Thymus (tissue), 11 donors: ENCODE measurements around the gene LHX3. TPM values are rescaled to one million over a fixed set of nuclear protein-coding genes. Genes with fewer than 3 reads are reported as not detected.

ENCODE experiments used
- DNase-seq, 9 donors: peaks; one replicate each; pipeline ENCODE4 v3.0.0-alpha.2; 2013; ENCODE audit warnings: low spot score in 9 of 9, low read depth in 6 of 9, missing footprints in 1 of 9
- H3K27ac ChIP-seq, 2 donors: one replicate each; pipeline ENCODE4 v1.5.1; 2013; ENCODE audit warnings: control low read depth in 1 of 2, low read depth in 1 of 2, low read length in 1 of 2, mild to moderate bottlenecking in 1 of 2, moderate library complexity in 1 of 2
- H3K27me3 ChIP-seq, 2 donors: one replicate each; pipeline ENCODE4 v1.5.1; 2013; ENCODE audit warnings: low read length in 1 of 2; ENCODE audit not compliant: control insufficient read depth in 2 of 2, insufficient read depth in 1 of 2
- H3K36me3 ChIP-seq, 2 donors: one replicate each; pipeline ENCODE4 v1.5.1; 2013; ENCODE audit warnings: low read length in 1 of 2, mild to moderate bottlenecking in 1 of 2, moderate library complexity in 1 of 2; ENCODE audit not compliant: control insufficient read depth in 2 of 2, insufficient read depth in 2 of 2
- H3K4me1 ChIP-seq, 2 donors: one replicate each; pipeline ENCODE4 v1.5.1; 2013; ENCODE audit warnings: low read length in 2 of 2; ENCODE audit not compliant: control insufficient read depth in 2 of 2, insufficient read depth in 2 of 2
- H3K4me3 ChIP-seq, 2 donors: one replicate each; pipeline ENCODE4 v1.5.1; 2013; ENCODE audit warnings: low read length in 2 of 2, control low read depth in 1 of 2, mild to moderate bottlenecking in 1 of 2
- H3K9me3 ChIP-seq, 2 donors: one replicate each; pipeline ENCODE4 v1.5.1; 2013; ENCODE audit warnings: low read length in 1 of 2, mild to moderate bottlenecking in 1 of 2; ENCODE audit not compliant: control insufficient read depth in 2 of 2, insufficient read depth in 1 of 2
- WGBS: extraction: QIAGEN DNeasy Blood & Tissue Kit; methylation state at CpG from one replicate; pipeline ENCODE4 v1.1.7; 2013; 5-methylcytosine and 5-hydroxymethylcytosine counted together
- polyA plus RNA-seq: library from polyadenylated mRNA; stranded (reverse); fragments of 200-250 nt; gene quantifications from one replicate; pipeline ENCODE4 v1.2.3, GENCODE V29; 2013
- total RNA-seq: library from RNA; stranded (reverse); fragments of 120-200 nt; gene quantifications from one replicate; pipeline ENCODE4 v1.2.4, GENCODE V29; 2013
- donor health status: healthy.

The LHX3 gene
- total and polyA plus RNA-seq, 2 donors: 0.09 to 0.23 TPM

DNA sequence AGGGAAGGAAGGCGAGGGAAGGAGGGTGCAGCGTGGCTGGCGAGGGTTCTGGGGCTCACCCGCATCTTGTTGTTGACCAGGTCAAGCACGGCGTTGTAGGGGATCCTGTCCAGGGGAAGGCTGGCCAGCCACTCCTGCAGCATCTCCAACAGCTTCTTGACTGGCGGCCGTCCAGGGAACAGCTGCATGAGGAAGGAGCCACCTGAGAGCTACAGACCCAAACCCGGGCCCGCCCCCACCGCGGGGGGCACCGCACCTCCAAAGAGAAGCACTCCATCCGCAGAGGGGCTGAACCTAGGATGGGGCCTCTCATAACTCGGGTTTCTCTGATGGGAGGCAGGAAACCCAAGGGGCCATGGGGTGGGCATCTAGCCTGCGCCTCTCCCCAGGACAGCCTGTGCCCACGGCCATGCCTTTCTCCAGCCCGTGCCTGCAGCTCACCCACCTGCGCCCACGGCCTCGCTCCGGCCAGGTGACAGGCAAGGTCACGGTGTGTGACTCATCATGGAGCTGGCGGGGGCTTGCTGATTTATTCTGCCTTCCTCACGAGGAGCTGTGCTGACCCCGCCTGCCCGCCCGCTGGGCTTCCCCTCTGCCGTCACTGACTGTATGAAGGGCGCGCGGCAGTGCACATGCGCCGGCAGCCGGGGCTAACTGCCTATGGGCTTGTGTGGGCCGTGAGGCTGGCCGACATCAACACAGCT, 11.8 kb upstream of the LHX3 start:
- H3K4me3 ChIP-seq: no peak overlapping the region
- no peaks in the 10 kb centered on the region for H3K27me3 ChIP-seq
- H3K9me3 ChIP-seq: peaks cover 0 to 3% of the 10 kb centered on the region in 2 donors
- H3K27ac ChIP-seq: no peak overlapping the region
- no peak for DNase-seq
- peaks cover 46 to 62% of the 10 kb centered on the region in 2 donors for H3K36me3 ChIP-seq
- no peaks in the 10 kb centered on the region for H3K4me1 ChIP-seq
- 97% methylated on average over 37 of the region's 37 CpGs for WGBS

DNA sequence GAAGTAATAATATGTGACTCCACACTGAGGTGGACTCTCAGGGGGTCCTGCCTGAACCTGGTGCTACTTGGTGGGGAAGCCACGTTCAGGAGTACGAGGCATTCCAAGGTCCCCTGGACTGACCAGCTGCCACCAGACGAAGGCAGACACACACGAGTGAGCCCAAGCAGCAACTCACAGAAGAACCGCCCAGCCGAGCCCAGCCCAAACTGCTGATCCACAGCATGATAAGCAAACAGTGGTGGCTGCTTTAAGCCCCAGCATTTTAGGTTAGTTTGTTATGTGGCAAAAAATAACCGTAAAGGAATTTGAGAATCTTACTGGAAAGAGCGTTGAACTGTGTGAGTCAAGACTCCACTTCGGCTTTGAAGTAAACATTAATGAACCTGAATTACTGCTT, 8.8 kb upstream of the LHX3 start:
- Histone ChIP-seq H3K36me3 (peaks cover 41 to 72% of the 10 kb centered on the region in 2 donors), H3K9me3 (peaks cover 0 to 3% of the 10 kb centered on the region in 2 donors), H3K27ac (no peak overlapping the region), H3K27me3 (no peaks in the 10 kb centered on the region), H3K4me3 (no peak overlapping the region), H3K4me1 (no peaks in the 10 kb centered on the region)
- 97% methylated on average over 9 of the region's 9 CpGs for WGBS
- no peak for DNase-seq

DNA sequence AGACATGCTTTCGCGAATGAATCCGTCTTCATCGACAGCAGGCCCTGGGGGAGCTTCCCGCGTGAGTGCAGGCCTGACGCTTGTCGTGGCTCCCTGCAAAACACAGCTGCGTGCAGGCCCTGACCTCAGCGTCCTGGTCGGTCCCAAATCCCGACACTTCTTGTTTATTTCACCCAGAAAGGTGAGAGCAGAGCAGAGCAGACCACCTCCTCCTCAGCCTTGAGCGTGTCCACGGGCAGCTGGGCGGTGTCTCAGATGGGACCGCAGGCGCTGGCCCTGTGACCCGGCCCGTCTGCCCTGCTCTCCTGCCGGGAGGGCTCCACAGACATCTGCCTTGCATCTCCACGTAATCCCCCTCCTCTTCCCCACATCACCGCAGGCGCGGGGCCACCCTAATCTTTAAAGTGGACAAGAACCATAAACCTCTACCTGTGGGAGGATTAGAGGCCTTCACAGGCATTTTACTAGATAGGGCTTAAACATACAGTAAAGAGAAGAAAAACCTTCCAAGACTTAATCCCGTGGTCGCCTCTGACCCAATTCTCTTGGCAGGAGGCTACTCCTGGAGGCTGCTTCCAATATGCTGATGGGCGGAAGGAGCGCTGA, 7.5 kb upstream of the LHX3 start:
- H3K4me1 ChIP-seq: no peaks in the 10 kb centered on the region
- H3K36me3 ChIP-seq: peaks cover 32 to 69% of the 10 kb centered on the region in 2 donors
- H3K27ac ChIP-seq: no peak overlapping the region
- H3K27me3 ChIP-seq: no peaks in the 10 kb centered on the region
- no peak for DNase-seq
- peaks cover 0 to 3% of the 10 kb centered on the region in 2 donors for H3K9me3 ChIP-seq
- no peak overlapping the region for H3K4me3 ChIP-seq
- 96% methylated on average over 28 of the region's 28 CpGs for WGBS

DNA sequence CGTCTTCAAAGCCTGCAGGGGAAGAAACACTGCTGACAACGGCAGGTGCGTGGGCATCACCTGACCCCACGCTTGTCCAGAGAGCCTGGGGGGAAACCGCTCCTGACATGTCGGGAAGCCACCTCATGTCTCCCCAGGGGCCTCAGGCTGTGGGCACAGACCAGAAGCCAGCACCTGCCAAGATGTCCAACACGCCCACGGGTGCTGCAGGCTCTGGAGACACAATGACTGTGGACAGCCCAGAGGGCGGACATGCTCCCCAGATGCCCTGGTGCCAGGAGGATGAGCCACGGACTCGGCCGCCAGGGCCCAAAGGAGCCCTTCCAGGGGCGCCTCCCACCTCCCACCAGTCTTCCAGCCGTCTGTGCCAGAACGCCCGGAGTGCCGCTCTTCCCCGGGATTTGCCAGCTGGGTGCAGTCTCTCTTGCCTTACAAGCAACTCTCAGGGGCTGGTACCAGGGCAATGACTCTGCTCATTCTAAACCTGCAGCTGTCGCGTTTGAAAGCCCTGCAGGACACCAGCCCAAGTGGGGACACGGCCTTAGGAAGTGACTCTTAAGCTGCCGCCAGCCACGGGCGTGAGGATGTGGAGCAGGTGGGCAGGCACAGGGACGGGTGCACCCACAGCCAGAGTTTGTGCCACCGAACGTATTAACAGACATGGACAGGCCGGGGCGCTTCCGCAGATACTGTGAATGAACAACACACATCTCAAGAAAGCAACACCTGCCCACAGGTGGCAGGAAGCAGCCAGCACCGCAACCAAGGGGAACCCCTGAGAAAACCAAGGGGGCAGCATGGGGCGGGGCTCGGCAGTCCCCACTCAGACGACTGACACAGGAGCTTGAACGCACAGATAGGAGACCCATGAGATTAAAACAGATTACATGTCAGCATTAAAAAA, 6.8 kb upstream of the LHX3 start:
- Histone ChIP-seq H3K27me3 (no peaks in the 10 kb centered on the region), H3K27ac (no peak overlapping the region), H3K4me1 (no peaks in the 10 kb centered on the region), H3K36me3 (peaks cover 32 to 64% of the 10 kb centered on the region in 2 donors), H3K4me3 (no peak overlapping the region), H3K9me3 (peaks cover 0 to 3% of the 10 kb centered on the region in 2 donors)
- 97% methylated on average over 35 of the region's 35 CpGs for WGBS
- no peak for DNase-seq

DNA sequence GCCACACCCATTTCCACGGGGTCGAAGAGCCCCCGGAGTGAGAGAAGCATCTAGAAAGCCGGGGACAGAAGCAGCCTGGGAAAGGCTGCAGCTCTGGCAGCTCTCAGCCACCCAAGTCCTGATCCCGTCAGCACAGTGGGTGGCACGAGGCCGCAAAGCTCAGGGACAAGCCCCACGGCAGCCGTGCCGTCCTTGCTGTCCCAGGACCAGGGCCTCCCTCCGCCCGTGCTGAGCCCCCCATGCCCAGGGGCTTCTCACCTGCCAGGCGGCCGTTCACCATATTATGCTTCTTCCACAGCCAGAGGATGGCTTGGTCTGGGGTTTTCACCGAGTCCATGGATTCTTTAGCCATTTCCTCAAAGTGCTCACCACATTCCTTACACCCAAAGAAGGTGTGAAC, 6.1 kb upstream of the LHX3 start:
- Histone ChIP-seq H3K27me3 (no peaks in the 10 kb centered on the region), H3K27ac (no peak overlapping the region), H3K36me3 (peaks cover 26 to 57% of the 10 kb centered on the region in 2 donors), H3K4me1 (no peaks in the 10 kb centered on the region), H3K4me3 (no peak overlapping the region), H3K9me3 (peaks cover 0 to 3% of the 10 kb centered on the region in 2 donors)
- 97% methylated on average over 15 of the region's 15 CpGs for WGBS
- no peak for DNase-seq

DNA sequence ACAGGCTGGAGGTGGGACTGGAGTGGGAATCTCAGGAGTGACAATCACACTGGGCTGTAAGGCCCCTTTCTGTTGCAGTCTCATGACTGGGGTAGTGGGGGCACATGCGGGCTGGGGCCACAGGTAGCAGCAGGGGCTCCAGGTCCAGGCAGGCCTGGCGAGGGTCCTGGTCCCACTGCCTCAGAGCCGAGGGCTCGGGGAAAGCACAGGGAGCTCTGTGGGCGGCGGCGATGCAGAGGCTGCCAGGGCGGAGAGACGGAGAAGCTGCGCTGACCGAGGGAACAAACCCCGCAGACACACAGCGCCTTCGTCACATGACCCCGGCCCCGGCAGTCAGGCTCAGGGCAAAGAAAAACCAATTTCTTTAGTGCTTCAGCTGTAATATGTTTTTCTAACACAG, 5.3 kb upstream of the LHX3 start:
- Histone ChIP-seq H3K36me3 (peaks cover 22 to 53% of the 10 kb centered on the region in 2 donors), H3K9me3 (peaks cover 0 to 3% of the 10 kb centered on the region in 2 donors), H3K4me1 (no peaks in the 10 kb centered on the region), H3K4me3 (no peak overlapping the region), H3K27me3 (peaks cover 5 to 7% of the 10 kb centered on the region in 2 donors), H3K27ac (no peak overlapping the region)
- WGBS: 99% methylated on average over 16 of the region's 16 CpGs
- no peak for DNase-seq

DNA sequence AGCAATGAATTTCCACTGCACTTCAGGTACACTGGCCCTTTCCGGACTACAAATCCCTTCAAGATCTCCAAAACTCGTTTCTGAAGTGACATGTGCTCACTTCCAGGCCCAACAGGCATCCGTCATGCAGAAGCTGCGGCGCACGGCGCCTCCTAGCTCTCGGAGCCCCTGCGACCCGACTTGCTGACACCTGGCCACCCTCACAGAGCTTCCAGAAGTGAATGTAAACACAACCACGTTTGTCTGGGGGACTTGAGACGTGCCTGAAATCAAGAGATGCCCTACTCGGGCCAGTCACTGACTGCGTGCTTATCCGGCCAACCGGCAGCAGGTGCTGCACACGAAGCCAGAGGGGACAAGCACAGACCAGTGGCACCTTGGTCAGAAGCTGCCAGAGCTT, 4.9 kb upstream of the LHX3 start:
- H3K9me3 ChIP-seq: peaks cover 0 to 3% of the 10 kb centered on the region in 2 donors
- H3K36me3 ChIP-seq: peaks cover 19 to 50% of the 10 kb centered on the region in 2 donors
- H3K4me1 ChIP-seq: no peaks in the 10 kb centered on the region
- WGBS: 96% methylated on average over 17 of the region's 17 CpGs
- H3K27me3 ChIP-seq: peaks cover 9 to 11% of the 10 kb centered on the region in 2 donors
- no peak overlapping the region for H3K27ac ChIP-seq
- no peak for DNase-seq
- H3K4me3 ChIP-seq: no peak overlapping the region

DNA sequence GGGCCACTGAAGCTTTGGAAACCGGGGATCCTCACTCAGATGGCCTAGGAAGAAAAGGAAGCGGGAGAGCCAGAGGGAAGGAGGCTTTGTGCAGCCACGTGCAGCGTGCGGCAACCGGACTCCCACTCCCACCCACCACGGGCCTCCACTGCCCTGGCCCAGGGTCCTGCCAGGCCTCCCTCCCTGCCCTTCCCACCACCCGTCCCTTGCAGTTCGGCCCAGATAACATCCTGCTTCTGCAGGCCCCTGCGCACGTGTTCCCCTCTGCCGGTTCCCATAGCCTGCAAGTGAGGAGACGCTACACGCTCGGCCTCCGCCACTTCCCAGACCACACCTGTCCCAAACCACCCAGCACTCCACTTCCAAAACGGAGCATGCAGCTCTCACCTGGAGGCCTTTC, 4.3 kb upstream of the LHX3 start:
- H3K4me1 ChIP-seq: no peaks in the 10 kb centered on the region
- no peak overlapping the region for H3K27ac ChIP-seq
- DNase-seq: no peak
- no peaks in the 10 kb centered on the region for H3K9me3 ChIP-seq
- 98% methylated on average over 17 of the region's 17 CpGs for WGBS
- no peak overlapping the region for H3K4me3 ChIP-seq
- H3K36me3 ChIP-seq: peaks cover 14 to 44% of the 10 kb centered on the region in 2 donors
- H3K27me3 ChIP-seq: peaks cover 15 to 17% of the 10 kb centered on the region in 2 donors

DNA sequence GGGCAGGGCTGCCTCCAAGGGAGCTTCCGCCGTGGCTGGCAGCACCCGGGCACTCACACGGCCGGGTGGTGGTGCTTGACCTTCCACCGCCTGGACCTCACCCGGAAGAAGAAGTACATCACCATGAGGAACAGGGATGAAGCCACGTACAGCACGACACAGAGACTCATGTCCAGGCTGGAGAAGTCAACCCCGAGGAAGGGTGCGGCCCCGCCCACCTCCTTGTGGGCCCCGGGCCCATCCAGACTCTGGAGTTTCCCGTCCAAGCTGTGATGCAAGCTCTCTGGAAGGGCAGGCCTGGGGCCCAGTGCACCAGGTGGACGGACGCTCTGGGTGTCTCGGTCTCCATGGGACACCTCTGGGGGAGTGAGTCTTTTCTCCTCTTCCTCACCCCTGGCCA, 3.7 kb upstream of the LHX3 start:
- 96% methylated on average over 17 of the region's 17 CpGs for WGBS
- Histone ChIP-seq H3K4me3 (no peak overlapping the region), H3K27ac (no peak overlapping the region), H3K27me3 (peaks cover 21 to 22% of the 10 kb centered on the region in 2 donors), H3K9me3 (no peaks in the 10 kb centered on the region), H3K4me1 (no peaks in the 10 kb centered on the region), H3K36me3 (peaks cover 8 to 40% of the 10 kb centered on the region in 2 donors)
- no peak for DNase-seq
